Hepatic stellate cell (primary cell): ENCODE measurements around the gene NLRP12.
"Not testable (repeated sequence)": the region's sequence is repeated elsewhere in the genome, so short reads cannot be mapped to it uniquely, and the experiment has no call there.

Experiments
- DNase-seq: peaks from one replicate; pipeline ENCODE4 v3.0.0; 2011; ENCODE audit warnings: low spot score

NLRP12 gene

GRCh38 chr19:53824134-53824611 lies at the start of gene NLRP12:
TSS of gene NLRP12 (minus strand) at chr19:53824314. CDS start at chr19:53824174, 140 bp downstream.
- DNase-seq: no peak

- no peak for DNase-seq
These were observed 48.6 kb upstream of the NLRP12 start for GRCh38 chr19:53872762-53873161.

GRCh38 chr19:53871454-53871853 lies 47.3 kb upstream of the NLRP12 start:
- no peak for DNase-seq

- peak; percentile 14 for DNase-seq
These were observed 46.4 kb upstream of the NLRP12 start for GRCh38 chr19:53870485-53870844.

GRCh38 chr19:53869805-53870484 lies 45.8 kb upstream of the NLRP12 start:
- not testable (repeated sequence) for DNase-seq

- peak; percentile 91 for DNase-seq
These were observed 45.0 kb upstream of the NLRP12 start for GRCh38 chr19:53868892-53869804.

GRCh38 chr19:53868091-53868891 lies 44.2 kb upstream of the NLRP12 start:
- peak; percentile 89 for DNase-seq

- DNase-seq: peak; percentile 99
These were observed 43.3 kb upstream of the NLRP12 start, which contains the start of gene MYADM for GRCh38 chr19:53867225-53868090. TSS of gene MYADM (plus strand) at chr19:53867883. CDS start at chr19:53873530, 5,647 bp downstream.

GRCh38 chr19:53866865-53867224 lies 42.7 kb upstream of the NLRP12 start:
- DNase-seq: no peak

- DNase-seq: peak; percentile 79
These were observed 42.1 kb upstream of the NLRP12 start for GRCh38 chr19:53865918-53866864.

GRCh38 chr19:53865523-53865917 lies 41.4 kb upstream of the NLRP12 start:
- DNase-seq: peak; percentile 25

GRCh38 chr19:53864308-53864836 lies 40.3 kb upstream of the NLRP12 start:
- no peak for DNase-seq

- DNase-seq: no peak
These were observed 29.6 kb upstream of the NLRP12 start for GRCh38 chr19:53853707-53854106.

- DNase-seq: no peak
These were observed 25.1 kb upstream of the NLRP12 start for GRCh38 chr19:53849237-53849676.

GRCh38 chr19:53847555-53847954 lies 23.4 kb upstream of the NLRP12 start:
- DNase-seq: no peak

GRCh38 chr19:53844849-53845246 lies 20.7 kb upstream of the NLRP12 start:
- DNase-seq: no peak

- not testable (repeated sequence) for DNase-seq
These were observed 16.8 kb upstream of the NLRP12 start for GRCh38 chr19:53840914-53841313.

- not testable (repeated sequence) for DNase-seq
These were observed 16.1 kb upstream of the NLRP12 start for GRCh38 chr19:53840241-53840640.

- DNase-seq: not testable (repeated sequence)
These were observed 14.3 kb upstream of the NLRP12 start for GRCh38 chr19:53838446-53838845.

- DNase-seq: not testable (repeated sequence)
These were observed 8.7 kb upstream of the NLRP12 start for GRCh38 chr19:53832861-53833260.
